ENCODE results near the gene PTCSC3.

DNA sequence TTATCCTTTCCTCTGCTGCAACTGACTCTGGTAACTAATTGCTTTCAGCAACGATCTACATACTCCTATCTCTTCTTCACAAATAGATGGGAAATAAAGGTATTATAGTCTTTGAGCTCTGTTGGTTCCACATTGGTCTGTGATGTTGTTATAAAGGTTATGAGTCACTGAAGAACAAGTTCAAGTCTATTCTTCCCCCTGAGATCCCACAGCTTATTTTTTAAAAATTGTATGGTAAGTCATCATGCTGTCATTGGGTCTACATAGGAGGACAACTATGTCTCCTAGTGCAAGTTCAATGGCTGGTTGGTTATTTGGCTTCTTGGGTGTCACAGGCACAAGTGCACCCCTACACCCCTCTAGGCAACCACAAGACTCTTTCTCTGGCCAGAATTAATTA lies 49.6 kb upstream of the PTCSC3 start:
- TF ChIP-seq CTCF (IDR thresholded peaks at IDR 0.05) (no peak), PHF8 (IDR thresholded peaks at IDR 0.05; ENCODE audit: borderline replicate concordance, low read depth) (no peak), CHD4 (IDR thresholded peaks at IDR 0.05; ENCODE audit: borderline replicate concordance) (no peak), KDM1A (IDR thresholded peaks at IDR 0.05; ENCODE audit: low read depth) (no peak), POLR2AphosphoS2 (conservative IDR thresholded peaks at IDR 0.05; ENCODE audit: low read length) (no peak), FOSB (CRISPR knock-in tag; IDR thresholded peaks at IDR 0.05) (no peak), NPAS2 (CRISPR knock-in tag; IDR thresholded peaks at IDR 0.05; ENCODE audit: borderline replicate concordance) (no peak), KDM5A (IDR thresholded peaks at IDR 0.05) (no peak), POLR2A (IDR thresholded peaks at IDR 0.05; ENCODE audit: low read length) (no peak), MAFK (IDR thresholded peaks at IDR 0.05; ENCODE audit: partially characterized antibody) (no peak), RFX5 (IDR thresholded peaks at IDR 0.05) (no peak), EP300 (IDR thresholded peaks at IDR 0.05) (no peak), SMC3 (IDR thresholded peaks at IDR 0.05) (no peak)
- TF ChIP-seq, protein P1, sequence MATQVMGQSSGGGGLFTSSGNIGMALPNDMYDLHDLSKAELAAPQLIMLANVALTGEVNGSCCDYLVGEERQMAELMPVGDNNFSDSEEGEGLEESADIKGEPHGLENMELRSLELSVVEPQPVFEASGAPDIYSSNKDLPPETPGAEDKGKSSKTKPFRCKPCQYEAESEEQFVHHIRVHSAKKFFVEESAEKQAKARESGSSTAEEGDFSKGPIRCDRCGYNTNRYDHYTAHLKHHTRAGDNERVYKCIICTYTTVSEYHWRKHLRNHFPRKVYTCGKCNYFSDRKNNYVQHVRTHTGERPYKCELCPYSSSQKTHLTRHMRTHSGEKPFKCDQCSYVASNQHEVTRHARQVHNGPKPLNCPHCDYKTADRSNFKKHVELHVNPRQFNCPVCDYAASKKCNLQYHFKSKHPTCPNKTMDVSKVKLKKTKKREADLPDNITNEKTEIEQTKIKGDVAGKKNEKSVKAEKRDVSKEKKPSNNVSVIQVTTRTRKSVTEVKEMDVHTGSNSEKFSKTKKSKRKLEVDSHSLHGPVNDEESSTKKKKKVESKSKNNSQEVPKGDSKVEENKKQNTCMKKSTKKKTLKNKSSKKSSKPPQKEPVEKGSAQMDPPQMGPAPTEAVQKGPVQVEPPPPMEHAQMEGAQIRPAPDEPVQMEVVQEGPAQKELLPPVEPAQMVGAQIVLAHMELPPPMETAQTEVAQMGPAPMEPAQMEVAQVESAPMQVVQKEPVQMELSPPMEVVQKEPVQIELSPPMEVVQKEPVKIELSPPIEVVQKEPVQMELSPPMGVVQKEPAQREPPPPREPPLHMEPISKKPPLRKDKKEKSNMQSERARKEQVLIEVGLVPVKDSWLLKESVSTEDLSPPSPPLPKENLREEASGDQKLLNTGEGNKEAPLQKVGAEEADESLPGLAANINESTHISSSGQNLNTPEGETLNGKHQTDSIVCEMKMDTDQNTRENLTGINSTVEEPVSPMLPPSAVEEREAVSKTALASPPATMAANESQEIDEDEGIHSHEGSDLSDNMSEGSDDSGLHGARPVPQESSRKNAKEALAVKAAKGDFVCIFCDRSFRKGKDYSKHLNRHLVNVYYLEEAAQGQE (IDR thresholded peaks at IDR 0.05), result no peak
